ENCODE measurements around the gene MSLN. TPM values are rescaled to one million over a fixed set of nuclear protein-coding genes. Genes with fewer than 3 reads are reported as not detected.

Gene MSLN
- total and polyA plus RNA-seq, 9 of the 15 experiments (the other 6 are each of a cell fraction or from before 2014, with no cell fraction given) = not detected

- ATAC-seq (no peak), DNase-seq (ENCODE audit: extremely low read depth in 1 of 4, low spot score in 3 of 4) (no peak), FAIRE-seq (no peak)
- Histone ChIP-seq H3K4me1 (replicated peaks in 1 of 2; ENCODE audit: control insufficient read depth in 2 of 2, insufficient read depth in 2 of 2, low read length in 2 of 2) (peaks cover 0 to 69% of the 10 kb centered on the region in 2 experiments; a peak in 2 of 5 replicates), H3K36me3 (ENCODE audit: control insufficient read depth, insufficient read depth, low read length) (no peaks in the 10 kb centered on the region), H3K27me3 (ENCODE audit: control insufficient read depth in 2 of 2, insufficient read depth in 2 of 2, low read length in 2 of 2) (peaks cover 0 to 6% of the 10 kb centered on the region in 2 experiments; a peak in 1 of 5 replicates), H3K9ac (ENCODE audit: insufficient read depth in 1 of 2, low read depth in 2 of 2, low read length in 2 of 2) (no peak overlapping the region), H2AFZ (ENCODE audit: low read depth, low read length) (no peak overlapping the region), H3K9me1 (ENCODE audit: control insufficient read depth, insufficient read depth, low read length) (no peaks in the 10 kb centered on the region), H3K27ac (ENCODE audit: extremely low read depth, low read depth, low read length) (no peak overlapping the region), H4K20me1 (replicated peaks; ENCODE audit: control insufficient read depth, insufficient read depth, low read length) (0 out of 2 replicates have a peak, but pooled peaks cover 3% of the 10 kb centered on the region), H3K4me3 (no peak overlapping the region), H3K79me2 (ENCODE audit: control insufficient read depth, insufficient read depth, low read length) (no peaks in the 10 kb centered on the region), H3K9me3 (replicated peaks; ENCODE audit: control insufficient read depth, insufficient read depth, low read depth, low read length) (no peaks in the 10 kb centered on the region), H3K4me2 (ENCODE audit: insufficient read depth, low read length) (no peak overlapping the region)
- peak; percentile 34; the same call in 1 of the 2 replicates for TF ChIP-seq VEZF1 (CRISPR knock-in tag; IDR thresholded peaks at IDR 0.05)
- no peak for TF ChIP-seq CUX1 (CRISPR knock-in tag; IDR thresholded peaks at IDR 0.05)
- intact Hi-C loops (cut with micrococcal nuclease) (no loop called here), in situ Hi-C loops (cut with MboI) (no loop called here)
- no TSS peak for BruUV-seq (replicated peaks)
- WGBS (ENCODE audit: insufficient coverage, low coverage, missing lambda C conversion rate) = 0% methylated on average over 1 of the region's 38 CpGs
- POLR2A ChIA-PET = interaction anchor here (0.6 to 0.9 kb wide), 2 partner anchors 9 to 21 kb away, joined by 3 read pairs; partner anchors contain the start of genes CHTF18 and RPUSD1
- CTCF ChIA-PET (ENCODE audit: low intra/inter-chr PET ratio) = no interaction called here
Observed at GRCh38 chr16:767743-768235, 7.3 kb downstream of the MSLN start.
